ENCODE data around the gene RIOK1.
A peak's percentile ranks its signal among the peaks of the same experiment; 100 is the strongest.

The RIOK1 gene

GRCh38 chr6:7424967-7425807, 35.6 kb downstream of the RIOK1 start:
- H3K36me3 ChIP-seq, result no peaks in the 10 kb centered on the region
- no peaks in the 10 kb centered on the region for H3K27me3 ChIP-seq
- TF ChIP-seq, protein P1, sequence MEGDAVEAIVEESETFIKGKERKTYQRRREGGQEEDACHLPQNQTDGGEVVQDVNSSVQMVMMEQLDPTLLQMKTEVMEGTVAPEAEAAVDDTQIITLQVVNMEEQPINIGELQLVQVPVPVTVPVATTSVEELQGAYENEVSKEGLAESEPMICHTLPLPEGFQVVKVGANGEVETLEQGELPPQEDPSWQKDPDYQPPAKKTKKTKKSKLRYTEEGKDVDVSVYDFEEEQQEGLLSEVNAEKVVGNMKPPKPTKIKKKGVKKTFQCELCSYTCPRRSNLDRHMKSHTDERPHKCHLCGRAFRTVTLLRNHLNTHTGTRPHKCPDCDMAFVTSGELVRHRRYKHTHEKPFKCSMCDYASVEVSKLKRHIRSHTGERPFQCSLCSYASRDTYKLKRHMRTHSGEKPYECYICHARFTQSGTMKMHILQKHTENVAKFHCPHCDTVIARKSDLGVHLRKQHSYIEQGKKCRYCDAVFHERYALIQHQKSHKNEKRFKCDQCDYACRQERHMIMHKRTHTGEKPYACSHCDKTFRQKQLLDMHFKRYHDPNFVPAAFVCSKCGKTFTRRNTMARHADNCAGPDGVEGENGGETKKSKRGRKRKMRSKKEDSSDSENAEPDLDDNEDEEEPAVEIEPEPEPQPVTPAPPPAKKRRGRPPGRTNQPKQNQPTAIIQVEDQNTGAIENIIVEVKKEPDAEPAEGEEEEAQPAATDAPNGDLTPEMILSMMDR (IDR thresholded peaks at IDR 0.05; ENCODE audit: low read depth, low read length), result peak; percentile 39
- no peaks in the 10 kb centered on the region for H3K4me1 ChIP-seq
- no peaks in the 10 kb centered on the region for H3K9me3 ChIP-seq
- no peak overlapping the region for H3K4me3 ChIP-seq (ENCODE audit: low read depth, low read length)
- no peak for DNase-seq

DNA sequence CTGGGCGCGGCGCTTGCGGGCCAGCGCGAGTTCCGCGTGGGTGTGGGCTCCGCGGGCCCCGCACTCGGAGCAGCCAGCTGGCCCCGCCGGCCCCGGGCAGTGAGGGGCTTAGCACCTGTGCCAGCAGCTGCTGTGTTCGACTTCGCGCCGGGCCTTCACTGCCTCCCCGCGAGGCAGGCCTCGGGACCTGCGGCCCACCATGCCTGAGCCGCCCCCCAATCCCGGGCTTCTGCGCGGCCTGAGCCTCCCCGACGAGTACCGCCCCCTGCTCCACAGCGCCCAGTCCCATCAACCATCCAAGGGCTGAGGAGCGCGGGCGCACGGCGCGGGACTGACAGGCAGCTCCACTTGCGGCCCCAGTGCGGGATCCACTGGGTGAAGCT, 36.2 kb downstream of the RIOK1 start:
- H3K27me3 ChIP-seq, result no peaks in the 10 kb centered on the region
- no peak overlapping the region for H3K4me3 ChIP-seq (ENCODE audit: low read depth, low read length)
- no peaks in the 10 kb centered on the region for H3K4me1 ChIP-seq
- no peaks in the 10 kb centered on the region for H3K9me3 ChIP-seq
- H3K36me3 ChIP-seq, result no peaks in the 10 kb centered on the region
- TF ChIP-seq, protein P1 (IDR thresholded peaks at IDR 0.05; ENCODE audit: low read depth, low read length), result no peak
- DNase-seq, result no peak

DNA sequence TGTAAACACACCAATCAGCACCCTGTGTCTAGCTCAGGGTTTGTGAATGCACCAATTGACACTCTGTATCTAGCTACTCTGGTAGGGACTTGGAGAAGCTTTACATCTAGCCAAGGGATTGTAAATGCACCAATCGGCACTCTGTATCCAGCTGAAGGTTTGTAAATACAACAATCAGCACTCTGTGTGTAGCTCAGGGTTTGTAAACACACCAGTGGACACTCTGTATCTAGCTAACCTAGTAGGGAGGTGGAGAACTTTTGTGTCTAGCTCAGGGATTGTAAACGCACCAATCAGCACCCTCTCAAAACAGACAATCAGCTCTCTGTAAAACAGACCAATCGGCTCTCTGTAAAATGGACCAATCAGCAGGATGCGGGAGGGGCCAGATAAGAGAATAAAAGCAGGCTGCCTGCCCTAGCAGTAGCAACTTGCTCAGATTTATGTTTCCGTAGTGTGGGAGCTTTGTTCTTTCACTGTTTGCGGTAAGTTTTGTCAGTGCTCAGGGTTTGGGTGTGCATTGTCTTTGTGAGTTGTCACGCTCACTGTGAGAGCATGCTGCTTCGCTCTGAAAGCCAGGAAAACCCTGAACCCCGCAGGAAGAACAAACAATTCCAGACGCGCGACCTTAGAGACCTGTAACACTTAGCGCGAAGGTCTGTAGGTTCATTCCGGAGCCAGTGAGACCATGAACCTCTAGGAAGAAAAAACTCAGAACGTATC, 37.0 kb downstream of the RIOK1 start:
- no peak for DNase-seq
- TF ChIP-seq, protein P1 (IDR thresholded peaks at IDR 0.05; ENCODE audit: low read depth, low read length), result no peak

GRCh38 chr6:7431313-7431673, 41.7 kb downstream of the RIOK1 start:
- no peaks in the 10 kb centered on the region; the same call in 1 of the 2 replicates for H3K9me3 ChIP-seq
- no peak overlapping the region for H3K4me3 ChIP-seq (ENCODE audit: low read depth, low read length)
- no peaks in the 10 kb centered on the region for H3K36me3 ChIP-seq
- TF ChIP-seq, protein P1 (IDR thresholded peaks at IDR 0.05; ENCODE audit: low read depth, low read length), result no peak
- H3K4me1 ChIP-seq, result no peaks in the 10 kb centered on the region
- no peaks in the 10 kb centered on the region for H3K27me3 ChIP-seq
- DNase-seq, result no peak

More for the DNA sequence above, 37.0 kb downstream of the RIOK1 start:
- H3K4me1 ChIP-seq, result no peaks in the 10 kb centered on the region
- H3K4me3 ChIP-seq (ENCODE audit: low read depth, low read length), result no peak overlapping the region
- H3K36me3 ChIP-seq, result no peaks in the 10 kb centered on the region
- H3K27me3 ChIP-seq, result no peaks in the 10 kb centered on the region
- no peaks in the 10 kb centered on the region for H3K9me3 ChIP-seq

GRCh38 chr6:7431674-7432390, 42.2 kb downstream of the RIOK1 start:
- no peak overlapping the region for H3K4me3 ChIP-seq (ENCODE audit: low read depth, low read length)
- no peak for DNase-seq
- no peaks in the 10 kb centered on the region for H3K4me1 ChIP-seq
- TF ChIP-seq, protein P1 (IDR thresholded peaks at IDR 0.05; ENCODE audit: low read depth, low read length), result no peak
- no peaks in the 10 kb centered on the region for H3K36me3 ChIP-seq
- H3K27me3 ChIP-seq, result no peaks in the 10 kb centered on the region
- H3K9me3 ChIP-seq, result no peaks in the 10 kb centered on the region; the same call in 1 of the 2 replicates

All from BE2C (cell line).